GM23338 (cell line): ENCODE measurements around the gene GALNT14. TPM values are rescaled to one million over a fixed set of nuclear protein-coding genes. Genes with fewer than 3 reads are reported as not detected.

Experiments
- ATAC-seq: fragments of 200-7000 bp; cut with Tn5 transposase; 3 replicates; pipeline ENCODE4 v1.9.1; 2020
- DNase-seq: peaks from one replicate; pipeline ENCODE4 v3.0.0-alpha.2; 2015; ENCODE audit warnings: low spot score
- H2AFZ ChIP-seq: fragments of 200-600 bp; sonication (generic); 2 replicates; pipeline ENCODE4 v1.8.0; 2016; ENCODE audit warnings: antibody characterized with exemption, mild to moderate bottlenecking, moderate library complexity
- H3F3A ChIP-seq: fragments of 200-600 bp; sonication (generic); replicated peaks from 2 replicates; pipeline ENCODE4 v1.8.0; 2017; ENCODE audit warnings: antibody characterized with exemption, mixed run types, low read depth
- H3K27ac ChIP-seq: fragments of 200-600 bp; sonication (generic); 2 replicates; pipeline ENCODE4 v1.6.1; 2016; ENCODE audit warnings: low read depth
- H3K27me3 ChIP-seq: fragments of 200-600 bp; sonication (generic); 2 replicates; pipeline ENCODE4 v1.8.0; 2016; ENCODE audit warnings: mild to moderate bottlenecking, mixed run types, moderate library complexity; ENCODE audit not compliant: insufficient read depth
- H3K36me3 ChIP-seq: fragments of 200-600 bp; sonication (generic); 2 replicates; pipeline ENCODE4 v1.8.0; 2016; ENCODE audit warnings: mild to moderate bottlenecking; ENCODE audit not compliant: insufficient read depth
- H3K4me1 ChIP-seq: fragments of 200-600 bp; sonication (generic); 2 replicates; pipeline ENCODE4 v1.8.0; 2016; ENCODE audit warnings: mild to moderate bottlenecking, moderate library complexity; ENCODE audit not compliant: insufficient read depth
- H3K4me2 ChIP-seq: fragments of 200-600 bp; sonication (generic); 2 replicates; pipeline ENCODE4 v1.7.1; 2017; ENCODE audit warnings: mixed run types
- H3K4me3 ChIP-seq: fragments of 200-600 bp; sonication (generic); 2 replicates; pipeline ENCODE4 v1.6.1; 2016; ENCODE audit warnings: mixed run types
- H3K79me2 ChIP-seq: fragments of 200-600 bp; sonication (generic); replicated peaks from 2 replicates; pipeline ENCODE4 v1.8.0; 2017; ENCODE audit warnings: mild to moderate bottlenecking; ENCODE audit not compliant: insufficient read depth
- H3K9me2 ChIP-seq: fragments of 200-600 bp; sonication (generic); 2 replicates; pipeline ENCODE4 v1.8.0; 2017; ENCODE audit not compliant: insufficient read depth
- H4K20me1 ChIP-seq: fragments of 200-600 bp; sonication (generic); replicated peaks from 2 replicates; pipeline ENCODE4 v1.8.0; 2017; ENCODE audit warnings: mild to moderate bottlenecking; ENCODE audit not compliant: insufficient read depth
- H3K27ac Mint-ChIP-seq: 2 replicates; pipeline ENCODE4 v1.8.0; 2020; ENCODE audit warnings: inconsistent platforms, mild to moderate bottlenecking, moderate library complexity, mixed read lengths
- H3K27me3 Mint-ChIP-seq: 3 replicates; pipeline ENCODE4 v1.8.0; 2022; ENCODE audit warnings: low read depth, mild to moderate bottlenecking, moderate library complexity, mixed read lengths, inconsistent platforms; ENCODE audit not compliant: insufficient read depth, poor library complexity
- H3K36me3 Mint-ChIP-seq: 3 replicates; pipeline ENCODE4 v1.8.0; 2021; ENCODE audit warnings: low read depth, mild to moderate bottlenecking, inconsistent platforms, moderate library complexity, mixed read lengths
- H3K4me1 Mint-ChIP-seq: 3 replicates; pipeline ENCODE4 v1.8.0; 2020; ENCODE audit warnings: mild to moderate bottlenecking, inconsistent platforms, mixed read lengths
- H3K4me3 Mint-ChIP-seq: 3 replicates; pipeline ENCODE4 v1.8.0; 2021; ENCODE audit warnings: moderate library complexity, mild to moderate bottlenecking, inconsistent platforms, mixed read lengths
- H3K9me3 Mint-ChIP-seq: 3 replicates; pipeline ENCODE4 v1.8.0; 2020; ENCODE audit warnings: moderate library complexity, mild to moderate bottlenecking, inconsistent platforms, mixed read lengths
- CREB1 ChIP-seq: fragments of 250-450 bp; sonication (Bioruptor Pico); IDR thresholded peaks from 2 replicates; pipeline ENCODE4 v1.5.0; 2020; ENCODE audit warnings: low read depth, mild to moderate bottlenecking, moderate library complexity
- ETS1 ChIP-seq: IDR thresholded peaks from 2 replicates; pipeline ENCODE4 v1.6.1; 2016; ENCODE audit warnings: antibody characterized with exemption
- EZH2 ChIP-seq: fragments of 200-600 bp; sonication (generic); IDR thresholded peaks from one replicate; pipeline ENCODE4 v1.8.0; 2017; ENCODE audit warnings: antibody characterized with exemption, mild to moderate bottlenecking, low read depth; ENCODE audit not compliant: unreplicated experiment
- EZH2phosphoT487 ChIP-seq: fragments of 200-600 bp; sonication (generic); IDR thresholded peaks from one replicate; pipeline ENCODE4 v1.8.1; 2018; ENCODE audit warnings: antibody characterized with exemption; ENCODE audit not compliant: unreplicated experiment
- JUNB ChIP-seq: IDR thresholded peaks from one replicate; pipeline ENCODE4 v1.6.1; 2016; ENCODE audit warnings: antibody characterized with exemption; ENCODE audit not compliant: unreplicated experiment
- NANOG ChIP-seq: IDR thresholded peaks from 2 replicates; pipeline ENCODE4 v1.6.1; 2016; ENCODE audit warnings: antibody characterized with exemption, borderline replicate concordance
- POLR2AphosphoS5 ChIP-seq: IDR thresholded peaks from 2 replicates; pipeline ENCODE4 v1.6.1; 2016; ENCODE audit warnings: antibody characterized with exemption, low read depth
- STAT1 ChIP-seq: IDR thresholded peaks from one replicate; pipeline ENCODE4 v1.6.1; 2016; ENCODE audit warnings: antibody characterized with exemption; ENCODE audit not compliant: unreplicated experiment
- ZNF114 ChIP-seq: fragments of 250-450 bp; sonication (Bioruptor Pico); IDR thresholded peaks from 2 replicates; pipeline ENCODE4 v1.5.0; 2020; ENCODE audit warnings: mild to moderate bottlenecking, moderate library complexity
- ZNF331 ChIP-seq: fragments of 250-450 bp; sonication (Bioruptor Pico); IDR thresholded peaks from 2 replicates; pipeline ENCODE4 v1.5.0; 2020; ENCODE audit warnings: low read depth, mild to moderate bottlenecking, moderate library complexity
- ZNF462 ChIP-seq: fragments of 250-450 bp; sonication (Bioruptor Pico); IDR thresholded peaks from 2 replicates; pipeline ENCODE4 v1.5.0; 2020; ENCODE audit warnings: mild to moderate bottlenecking, moderate library complexity
- polyA plus RNA-seq: library from polyadenylated mRNA; unstranded; fragments of >200 nt; fragmentation: Nextera tagmentation; extraction: Ambion mirVana; gene quantifications from 2 replicates; pipeline ENCODE4 v1.2.1, GENCODE V29; 2016
- total RNA-seq: library from RNA; depleted of rRNA; stranded (reverse); fragments of >200 nt; shearing (Covaris generic); gene quantifications from 2 replicates; pipeline ENCODE4 v1.2.3, GENCODE V29; 2014
- TF ChIP-seq, protein P1 (sequence below), 2 experiments: fragments of 200-600 bp in 1 of 2; sonication (generic) in 1 of 2; conservative IDR thresholded peaks; 2 replicates each; pipeline versions ENCODE4 v1.5.1 to v1.6.1; 2016 to 2017; ENCODE audit warnings: antibody characterized with exemption in 2 of 2, low read depth in 2 of 2, mild to moderate bottlenecking in 2 of 2, moderate library complexity in 1 of 2
- TF ChIP-seq, protein P2 (sequence below): IDR thresholded peaks from one replicate; pipeline ENCODE4 v1.6.1; 2018; ENCODE audit warnings: antibody characterized with exemption; ENCODE audit not compliant: unreplicated experiment

GALNT14 gene
- total and polyA plus RNA-seq, 2 experiments from 2014 or later, result 5.4 to 7.7 TPM

DNA sequence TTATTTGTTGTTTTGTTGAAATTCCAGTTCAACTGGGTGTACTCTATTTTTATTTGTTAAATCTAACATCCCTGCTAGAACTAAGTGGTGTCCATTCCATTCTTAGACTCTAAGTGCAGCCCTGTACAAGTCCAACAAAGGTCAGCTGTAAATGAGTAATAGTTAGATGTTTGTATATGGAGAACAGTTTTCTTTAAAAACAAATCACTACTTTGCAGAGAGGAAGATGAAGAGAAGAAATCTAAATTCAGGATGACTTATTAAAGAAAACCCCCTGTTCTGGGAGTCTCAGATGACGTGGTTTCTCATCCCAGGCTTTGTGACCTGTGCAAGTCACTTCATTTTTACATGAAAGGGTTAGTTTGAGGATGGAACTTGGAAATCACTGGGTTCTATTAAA, 57.9 kb downstream of the GALNT14 start:
- no peak for DNase-seq
- no peaks in the 10 kb centered on the region for H3K27me3 Mint-ChIP-seq
- no peak overlapping the region for H3K4me2 ChIP-seq
- no peak overlapping the region for H3K27ac ChIP-seq
- H3K4me3 Mint-ChIP-seq, result no peak overlapping the region
- no peak overlapping the region for H2AFZ ChIP-seq
- no peaks in the 10 kb centered on the region for H3K27me3 ChIP-seq
- H3K4me1 ChIP-seq, result peaks cover 6% of the 10 kb centered on the region
- no peaks in the 10 kb centered on the region for H3F3A ChIP-seq
- no peak for TF ChIP-seq EZH2
- TF ChIP-seq JUNB, result no peak
- TF ChIP-seq ZNF331 (CRISPR knock-in tag), result no peak
- TF ChIP-seq, protein P1, sequence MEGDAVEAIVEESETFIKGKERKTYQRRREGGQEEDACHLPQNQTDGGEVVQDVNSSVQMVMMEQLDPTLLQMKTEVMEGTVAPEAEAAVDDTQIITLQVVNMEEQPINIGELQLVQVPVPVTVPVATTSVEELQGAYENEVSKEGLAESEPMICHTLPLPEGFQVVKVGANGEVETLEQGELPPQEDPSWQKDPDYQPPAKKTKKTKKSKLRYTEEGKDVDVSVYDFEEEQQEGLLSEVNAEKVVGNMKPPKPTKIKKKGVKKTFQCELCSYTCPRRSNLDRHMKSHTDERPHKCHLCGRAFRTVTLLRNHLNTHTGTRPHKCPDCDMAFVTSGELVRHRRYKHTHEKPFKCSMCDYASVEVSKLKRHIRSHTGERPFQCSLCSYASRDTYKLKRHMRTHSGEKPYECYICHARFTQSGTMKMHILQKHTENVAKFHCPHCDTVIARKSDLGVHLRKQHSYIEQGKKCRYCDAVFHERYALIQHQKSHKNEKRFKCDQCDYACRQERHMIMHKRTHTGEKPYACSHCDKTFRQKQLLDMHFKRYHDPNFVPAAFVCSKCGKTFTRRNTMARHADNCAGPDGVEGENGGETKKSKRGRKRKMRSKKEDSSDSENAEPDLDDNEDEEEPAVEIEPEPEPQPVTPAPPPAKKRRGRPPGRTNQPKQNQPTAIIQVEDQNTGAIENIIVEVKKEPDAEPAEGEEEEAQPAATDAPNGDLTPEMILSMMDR (conservative IDR thresholded peaks at IDR 0.05; ENCODE audit: low read depth in 2 of 2), result no peak
- TF ChIP-seq, protein P2, sequence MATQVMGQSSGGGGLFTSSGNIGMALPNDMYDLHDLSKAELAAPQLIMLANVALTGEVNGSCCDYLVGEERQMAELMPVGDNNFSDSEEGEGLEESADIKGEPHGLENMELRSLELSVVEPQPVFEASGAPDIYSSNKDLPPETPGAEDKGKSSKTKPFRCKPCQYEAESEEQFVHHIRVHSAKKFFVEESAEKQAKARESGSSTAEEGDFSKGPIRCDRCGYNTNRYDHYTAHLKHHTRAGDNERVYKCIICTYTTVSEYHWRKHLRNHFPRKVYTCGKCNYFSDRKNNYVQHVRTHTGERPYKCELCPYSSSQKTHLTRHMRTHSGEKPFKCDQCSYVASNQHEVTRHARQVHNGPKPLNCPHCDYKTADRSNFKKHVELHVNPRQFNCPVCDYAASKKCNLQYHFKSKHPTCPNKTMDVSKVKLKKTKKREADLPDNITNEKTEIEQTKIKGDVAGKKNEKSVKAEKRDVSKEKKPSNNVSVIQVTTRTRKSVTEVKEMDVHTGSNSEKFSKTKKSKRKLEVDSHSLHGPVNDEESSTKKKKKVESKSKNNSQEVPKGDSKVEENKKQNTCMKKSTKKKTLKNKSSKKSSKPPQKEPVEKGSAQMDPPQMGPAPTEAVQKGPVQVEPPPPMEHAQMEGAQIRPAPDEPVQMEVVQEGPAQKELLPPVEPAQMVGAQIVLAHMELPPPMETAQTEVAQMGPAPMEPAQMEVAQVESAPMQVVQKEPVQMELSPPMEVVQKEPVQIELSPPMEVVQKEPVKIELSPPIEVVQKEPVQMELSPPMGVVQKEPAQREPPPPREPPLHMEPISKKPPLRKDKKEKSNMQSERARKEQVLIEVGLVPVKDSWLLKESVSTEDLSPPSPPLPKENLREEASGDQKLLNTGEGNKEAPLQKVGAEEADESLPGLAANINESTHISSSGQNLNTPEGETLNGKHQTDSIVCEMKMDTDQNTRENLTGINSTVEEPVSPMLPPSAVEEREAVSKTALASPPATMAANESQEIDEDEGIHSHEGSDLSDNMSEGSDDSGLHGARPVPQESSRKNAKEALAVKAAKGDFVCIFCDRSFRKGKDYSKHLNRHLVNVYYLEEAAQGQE, result no peak
- TF ChIP-seq NANOG, result no peak
- no peak for TF ChIP-seq EZH2phosphoT487
- no peak for TF ChIP-seq ZNF462 (CRISPR knock-in tag)
- no peak for TF ChIP-seq STAT1
- TF ChIP-seq POLR2AphosphoS5, result no peak
- TF ChIP-seq ZNF114 (CRISPR knock-in tag), result no peak
- no peak for TF ChIP-seq ETS1
- no peak for TF ChIP-seq CREB1 (CRISPR knock-in tag)
- no peaks in the 10 kb centered on the region for H3K9me2 ChIP-seq
- no peak overlapping the region for H3K4me3 ChIP-seq
- no peaks in the 10 kb centered on the region for H3K9me3 Mint-ChIP-seq
- no peaks in the 10 kb centered on the region for H4K20me1 ChIP-seq
- no peaks in the 10 kb centered on the region for H3K36me3 ChIP-seq
- no peak for ATAC-seq
- peaks cover 7% of the 10 kb centered on the region for H3K4me1 Mint-ChIP-seq
- H3K36me3 Mint-ChIP-seq, result no peaks in the 10 kb centered on the region
- H3K27ac Mint-ChIP-seq, result no peak overlapping the region
- H3K79me2 ChIP-seq, result no peaks in the 10 kb centered on the region
